ENCODE data around the gene MCAM.

The MCAM gene, protein sequence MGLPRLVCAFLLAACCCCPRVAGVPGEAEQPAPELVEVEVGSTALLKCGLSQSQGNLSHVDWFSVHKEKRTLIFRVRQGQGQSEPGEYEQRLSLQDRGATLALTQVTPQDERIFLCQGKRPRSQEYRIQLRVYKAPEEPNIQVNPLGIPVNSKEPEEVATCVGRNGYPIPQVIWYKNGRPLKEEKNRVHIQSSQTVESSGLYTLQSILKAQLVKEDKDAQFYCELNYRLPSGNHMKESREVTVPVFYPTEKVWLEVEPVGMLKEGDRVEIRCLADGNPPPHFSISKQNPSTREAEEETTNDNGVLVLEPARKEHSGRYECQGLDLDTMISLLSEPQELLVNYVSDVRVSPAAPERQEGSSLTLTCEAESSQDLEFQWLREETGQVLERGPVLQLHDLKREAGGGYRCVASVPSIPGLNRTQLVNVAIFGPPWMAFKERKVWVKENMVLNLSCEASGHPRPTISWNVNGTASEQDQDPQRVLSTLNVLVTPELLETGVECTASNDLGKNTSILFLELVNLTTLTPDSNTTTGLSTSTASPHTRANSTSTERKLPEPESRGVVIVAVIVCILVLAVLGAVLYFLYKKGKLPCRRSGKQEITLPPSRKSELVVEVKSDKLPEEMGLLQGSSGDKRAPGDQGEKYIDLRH

DNA sequence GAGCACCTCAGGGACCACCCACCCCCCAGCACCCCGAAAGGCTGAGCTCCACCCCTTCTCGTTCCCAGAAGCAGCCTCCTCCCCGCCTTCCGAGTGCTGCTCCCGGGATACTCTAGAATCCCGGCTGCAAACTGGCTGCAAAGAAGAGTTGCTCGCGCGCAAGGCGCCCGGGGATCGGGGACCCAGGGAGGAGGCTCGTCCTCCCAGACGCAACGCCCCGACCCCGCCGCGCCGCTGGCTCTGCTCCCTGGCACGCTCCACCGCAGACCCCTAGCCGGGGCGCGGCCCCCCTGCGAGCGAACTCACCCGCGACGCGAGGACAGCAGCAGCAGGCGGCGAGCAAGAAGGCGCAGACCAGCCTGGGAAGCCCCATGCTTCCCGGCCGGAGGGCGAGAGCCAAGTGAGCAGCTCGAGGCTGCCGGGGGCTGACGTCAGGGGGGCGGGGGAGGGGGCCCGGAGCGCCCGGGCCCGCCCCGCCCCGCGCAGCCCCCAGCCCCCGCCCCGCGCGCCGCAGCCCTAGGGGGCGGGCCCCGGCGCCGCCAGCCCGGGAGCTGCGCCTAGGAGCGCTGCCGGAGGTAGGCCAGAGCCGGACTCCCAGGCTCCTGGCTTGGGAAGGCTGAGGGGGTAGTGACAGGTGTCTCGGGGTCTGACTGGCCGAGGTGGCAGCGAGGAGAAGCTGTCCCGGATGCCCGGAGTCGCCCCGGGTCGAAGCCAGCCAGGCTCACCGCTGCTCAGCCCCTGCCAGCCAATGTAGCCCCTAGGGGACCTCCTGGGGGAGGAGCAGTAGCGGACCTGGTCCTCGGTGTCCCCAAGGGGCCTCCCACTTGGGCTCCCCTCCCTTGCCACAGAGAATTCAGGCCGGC is at the start of gene MCAM:
Gene MCAM, minus strand, starts transcription at position 402 of the 863 bp plus-strand sequence. Its CDS starts 29 bp downstream, at position 373.
- H3K27ac Mint-ChIP-seq, result no peak within 1 kb of the TSS
- H3K36me3 Mint-ChIP-seq (ENCODE audit: low read depth), result no peaks in the 10 kb centered on the region
- H3K4me3 Mint-ChIP-seq, result no peak within 1 kb of the TSS
- no peaks in the 10 kb centered on the region for H3K9me3 Mint-ChIP-seq
- H3K4me1 Mint-ChIP-seq (ENCODE audit: low read depth), result peaks cover 26% of the 10 kb centered on the region
- intact Hi-C loops (cut with micrococcal nuclease), result no loop called here
- peaks cover 82% of the 10 kb centered on the region for H3K27me3 Mint-ChIP-seq

DNA sequence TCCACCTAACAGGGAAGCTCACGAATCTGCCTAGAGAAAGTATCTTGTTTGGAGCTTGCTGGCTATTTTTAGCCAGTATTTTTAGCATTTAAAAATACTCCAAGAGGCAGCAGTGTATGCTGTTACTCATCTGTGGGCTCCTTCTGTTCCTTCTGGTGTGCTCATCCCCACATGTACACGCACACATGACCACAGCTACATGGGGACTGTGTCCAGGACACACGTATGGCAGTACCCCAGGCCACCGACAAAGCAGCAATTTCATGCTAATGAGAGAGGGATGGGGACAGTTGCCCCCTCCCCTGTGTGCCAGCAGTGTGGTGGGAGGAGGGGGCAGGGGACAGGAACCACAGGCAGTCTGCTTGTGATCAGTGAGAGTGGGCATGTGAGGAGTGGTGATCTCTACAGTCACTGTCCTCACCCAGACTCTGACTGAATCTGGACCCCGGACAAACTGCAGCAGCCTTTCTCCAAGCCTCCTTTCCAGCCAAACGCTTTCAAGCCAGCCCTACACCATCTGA is 48.2 kb upstream of the MCAM start:
- no peaks in the 10 kb centered on the region for H3K36me3 Mint-ChIP-seq (ENCODE audit: low read depth)
- no peak overlapping the region for H3K27ac Mint-ChIP-seq
- intact Hi-C loops (cut with micrococcal nuclease), result no loop called here
- H3K4me1 Mint-ChIP-seq (ENCODE audit: low read depth), result peaks cover 29% of the 10 kb centered on the region
- H3K9me3 Mint-ChIP-seq, result no peaks in the 10 kb centered on the region
- no peak overlapping the region for H3K4me3 Mint-ChIP-seq
- H3K27me3 Mint-ChIP-seq, result peaks cover 75% of the 10 kb centered on the region

DNA sequence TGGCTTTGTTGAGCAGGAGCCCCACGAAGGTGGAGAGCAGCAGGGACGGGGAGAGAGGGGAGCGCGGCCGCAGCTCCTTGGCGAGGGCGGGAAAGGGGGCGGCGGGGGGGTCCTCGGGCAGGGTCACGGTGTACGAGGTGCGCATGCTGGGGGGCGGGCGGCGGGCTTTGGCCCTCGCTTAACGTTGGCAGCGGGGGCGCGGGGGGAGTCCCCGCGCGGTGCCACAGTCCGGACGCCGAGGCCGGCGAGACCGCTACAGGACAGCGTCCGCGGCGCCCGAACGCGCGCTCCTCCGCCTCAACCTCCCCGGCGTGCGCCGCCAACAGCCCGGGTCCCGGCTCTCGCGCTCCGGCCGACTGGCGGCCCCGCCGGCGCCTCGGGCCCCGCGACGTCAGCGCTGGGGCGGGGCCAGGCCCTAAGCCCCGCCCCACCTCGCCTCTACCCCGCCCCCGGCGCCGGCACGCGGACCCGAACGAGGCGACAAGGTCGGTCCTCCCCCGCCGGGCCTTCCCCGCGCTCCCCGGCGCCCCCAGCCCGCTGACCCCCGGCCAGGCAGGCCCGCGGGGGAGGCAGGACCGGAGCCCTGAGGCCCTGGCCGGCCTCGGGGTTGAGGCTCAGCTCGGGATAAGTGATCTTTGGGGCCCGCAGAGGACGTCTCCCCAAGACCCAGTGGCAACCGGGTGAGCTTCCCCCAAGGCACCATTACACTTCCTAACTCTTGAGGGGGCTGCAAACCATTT is 47.1 kb upstream of the MCAM start:
- intact Hi-C loops (cut with micrococcal nuclease), result no loop called here
- no peaks in the 10 kb centered on the region for H3K9me3 Mint-ChIP-seq
- H3K27me3 Mint-ChIP-seq, result peaks cover 70% of the 10 kb centered on the region
- no peak overlapping the region for H3K27ac Mint-ChIP-seq
- no peaks in the 10 kb centered on the region for H3K36me3 Mint-ChIP-seq (ENCODE audit: low read depth)
- peak overlapping the region; percentile 50 for H3K4me3 Mint-ChIP-seq
- peaks cover 40% of the 10 kb centered on the region for H3K4me1 Mint-ChIP-seq (ENCODE audit: low read depth)

DNA sequence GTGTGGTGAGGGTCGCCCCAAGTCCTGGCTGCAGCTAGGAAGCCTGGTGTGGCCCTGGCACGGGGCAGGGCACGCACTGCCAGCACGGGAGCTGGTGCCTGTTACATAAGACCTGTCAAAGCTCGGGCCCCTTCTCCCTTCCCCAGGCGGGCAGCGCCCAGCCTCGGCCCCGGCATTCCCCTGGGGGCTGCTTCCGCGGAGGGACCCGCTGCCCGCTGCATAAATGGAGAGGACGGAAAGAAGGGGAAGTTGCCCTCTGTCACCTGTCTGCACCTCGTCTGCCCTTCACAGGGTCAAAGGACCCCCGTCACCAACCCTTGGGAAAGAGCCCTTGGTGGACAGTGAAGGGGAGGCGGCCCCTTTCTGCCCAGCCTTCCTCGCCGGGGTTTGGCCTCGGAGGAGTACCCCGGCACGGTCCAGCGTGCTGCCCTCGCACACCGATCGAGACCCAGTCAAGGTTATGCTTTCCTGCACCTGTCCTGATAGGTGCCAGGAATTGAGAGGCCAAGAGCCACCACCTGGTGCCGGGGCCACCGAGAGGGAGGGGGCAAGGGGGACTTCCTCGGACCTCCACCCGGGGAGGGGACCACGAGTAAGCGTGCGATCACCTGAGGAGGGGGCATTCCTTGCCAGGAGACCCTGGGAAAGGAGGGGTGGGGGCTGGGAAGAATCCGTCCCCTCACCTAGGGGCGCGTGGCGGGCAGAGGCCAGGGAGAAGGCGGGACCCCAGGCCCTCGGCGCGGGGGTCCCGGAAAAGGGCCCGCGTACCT is 46.3 kb upstream of the MCAM start:
- peaks cover 67% of the 10 kb centered on the region for H3K27me3 Mint-ChIP-seq
- no peaks in the 10 kb centered on the region for H3K36me3 Mint-ChIP-seq (ENCODE audit: low read depth)
- H3K4me1 Mint-ChIP-seq (ENCODE audit: low read depth), result peaks cover 40% of the 10 kb centered on the region
- intact Hi-C loops (cut with micrococcal nuclease), result no loop called here
- H3K27ac Mint-ChIP-seq, result no peak overlapping the region
- no peaks in the 10 kb centered on the region for H3K9me3 Mint-ChIP-seq
- peak overlapping the region; percentile 50 for H3K4me3 Mint-ChIP-seq

DNA sequence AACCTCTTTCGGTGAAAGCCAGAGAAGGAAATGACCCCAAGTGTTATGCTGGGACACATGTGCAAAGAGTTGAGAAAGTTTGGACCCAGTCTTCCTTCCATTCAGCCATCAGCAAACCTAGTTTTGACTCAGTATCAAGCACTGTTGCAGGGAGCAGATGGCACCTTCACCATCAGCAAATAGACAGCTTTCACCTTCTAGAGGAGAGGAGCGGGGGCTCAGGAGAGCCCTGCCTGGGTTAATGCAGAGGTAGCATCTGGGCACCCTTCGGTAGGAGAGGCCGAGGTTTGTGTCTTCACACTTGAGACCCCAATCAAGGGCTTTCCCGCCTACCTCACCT is 45.8 kb upstream of the MCAM start:
- Mint-ChIP-seq H3K27me3 (peaks cover 68% of the 10 kb centered on the region), H3K4me1 (ENCODE audit: low read depth) (peaks cover 37% of the 10 kb centered on the region), H3K9me3 (no peaks in the 10 kb centered on the region), H3K4me3 (no peak overlapping the region), H3K36me3 (ENCODE audit: low read depth) (no peaks in the 10 kb centered on the region), H3K27ac (no peak overlapping the region)
- intact Hi-C loops (cut with micrococcal nuclease), result no loop called here

DNA sequence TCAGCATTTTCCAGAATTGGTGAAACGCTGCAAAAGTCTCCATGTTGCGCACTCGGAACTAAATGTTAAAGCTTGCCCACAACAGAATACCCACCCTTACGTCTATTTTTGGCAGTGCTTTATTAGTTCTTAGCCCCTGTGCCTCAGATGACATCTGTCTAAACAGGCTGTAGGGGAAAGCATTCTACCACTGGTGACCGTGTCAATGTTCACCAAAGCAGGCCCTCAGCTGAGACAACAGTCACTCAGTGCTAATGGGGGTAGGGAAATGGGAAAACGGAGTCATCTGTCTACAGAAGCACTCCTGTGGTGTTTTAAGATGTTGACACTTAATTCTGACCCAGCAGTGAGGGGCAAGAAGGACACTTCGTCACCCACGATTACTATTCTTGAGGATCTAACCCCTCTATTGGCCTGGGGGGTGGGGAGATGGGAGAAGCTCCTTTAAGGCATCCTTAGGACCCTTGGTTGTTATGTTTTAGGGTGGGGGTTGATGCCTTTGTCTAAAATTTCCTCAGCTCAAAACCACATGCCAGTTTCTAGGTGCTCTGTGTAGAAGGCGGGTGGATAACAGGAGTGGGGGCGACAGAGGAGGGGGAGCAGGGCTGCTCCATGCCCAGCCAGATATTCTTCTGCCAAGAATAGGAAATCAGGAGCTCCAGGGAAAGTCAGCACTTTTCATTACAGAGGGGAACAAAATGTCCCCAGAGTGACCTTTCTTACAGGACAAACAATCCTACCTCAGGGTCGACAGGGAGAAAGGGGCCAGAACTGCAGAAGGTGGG is 45.2 kb upstream of the MCAM start:
- Mint-ChIP-seq H3K36me3 (ENCODE audit: low read depth) (no peaks in the 10 kb centered on the region), H3K4me1 (ENCODE audit: low read depth) (peaks cover 38% of the 10 kb centered on the region), H3K27ac (no peak overlapping the region), H3K27me3 (peaks cover 69% of the 10 kb centered on the region), H3K9me3 (no peaks in the 10 kb centered on the region), H3K4me3 (no peak overlapping the region)
- intact Hi-C loops (cut with micrococcal nuclease), result no loop called here

DNA sequence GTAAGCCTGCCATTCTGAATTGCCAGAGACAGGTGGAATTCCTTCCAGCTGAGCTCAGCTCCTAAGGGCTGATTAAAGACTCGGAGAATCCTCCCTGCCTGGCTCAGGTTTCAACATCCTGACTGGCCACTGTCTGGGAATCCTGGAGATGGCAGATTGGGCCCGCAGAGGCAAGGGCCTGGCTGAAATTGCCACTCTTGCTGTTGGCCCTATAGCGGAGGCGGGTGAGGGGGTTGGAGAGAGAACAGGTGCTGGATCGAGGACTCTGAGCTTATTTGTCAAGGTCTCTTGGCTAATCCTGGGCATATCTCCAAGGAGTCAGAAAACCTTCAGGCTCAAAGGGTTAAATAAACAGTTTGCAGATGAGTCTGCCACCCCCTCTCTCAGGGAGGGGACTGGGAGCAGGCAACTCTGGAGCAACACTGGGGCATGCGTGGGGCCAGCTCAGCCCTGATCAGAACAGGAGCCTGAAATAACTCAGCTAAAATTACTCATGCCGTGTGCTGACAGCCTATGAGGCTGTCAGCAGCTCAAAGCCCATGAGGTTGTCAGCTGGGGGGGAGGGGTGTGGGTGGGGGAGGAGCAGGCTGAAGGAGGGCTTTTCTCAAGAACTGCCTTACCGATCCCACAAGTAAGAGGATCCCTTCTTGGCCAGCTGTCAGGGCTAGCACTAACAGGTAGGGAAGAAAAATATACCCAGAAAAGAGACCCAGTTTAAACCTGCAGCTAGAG is 44.3 kb upstream of the MCAM start:
- Mint-ChIP-seq H3K27ac (no peak overlapping the region), H3K9me3 (no peaks in the 10 kb centered on the region), H3K36me3 (ENCODE audit: low read depth) (no peaks in the 10 kb centered on the region), H3K4me1 (ENCODE audit: low read depth) (peaks cover 46% of the 10 kb centered on the region), H3K4me3 (no peak overlapping the region), H3K27me3 (peaks cover 68% of the 10 kb centered on the region)
- intact Hi-C loops (cut with micrococcal nuclease), result no loop called here

DNA sequence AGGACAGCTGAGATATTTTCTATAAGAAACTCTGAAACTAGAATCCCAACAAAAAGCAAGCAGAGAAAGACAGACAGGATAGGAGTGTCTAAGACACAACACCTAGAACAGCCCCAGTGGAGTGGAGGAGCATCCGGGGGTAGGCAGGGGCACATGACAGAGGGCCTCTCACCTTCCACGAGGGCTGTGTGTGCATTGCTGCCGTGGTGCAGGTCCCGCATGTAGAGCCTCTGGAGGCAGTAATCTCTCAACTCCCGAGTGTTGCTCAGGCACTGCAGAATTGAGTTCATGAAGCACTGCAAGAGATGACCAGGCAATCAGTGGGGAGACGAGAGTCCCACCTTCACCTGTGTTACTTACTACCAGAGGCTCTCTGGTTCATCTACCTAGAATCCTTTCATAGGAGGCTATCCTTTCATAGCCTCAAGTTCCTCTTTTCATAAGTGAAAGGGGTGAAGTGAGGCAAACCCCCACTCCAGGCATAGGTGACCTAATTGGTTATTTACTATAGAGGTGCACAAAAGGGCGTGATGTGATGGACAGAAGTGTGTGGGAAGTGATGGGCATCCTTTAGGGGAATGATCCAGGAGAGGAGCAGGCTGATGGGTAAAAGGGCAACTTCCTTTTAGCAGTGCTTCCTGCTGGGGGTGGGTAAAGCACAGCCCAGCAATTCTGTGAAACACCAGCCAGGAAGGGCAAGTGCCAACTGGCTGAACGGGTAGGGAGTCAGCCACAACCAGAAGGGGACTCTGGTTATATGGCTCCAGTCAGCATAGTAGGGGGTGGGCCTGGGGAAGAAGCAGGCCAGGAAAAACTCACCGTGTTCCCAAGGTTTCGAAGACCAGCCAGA is 42.7 kb upstream of the MCAM start:
- Mint-ChIP-seq H3K27ac (peak overlapping the region; percentile 16), H3K27me3 (peaks cover 65% of the 10 kb centered on the region), H3K9me3 (no peaks in the 10 kb centered on the region), H3K4me3 (no peak overlapping the region), H3K4me1 (ENCODE audit: low read depth) (peaks cover 46% of the 10 kb centered on the region), H3K36me3 (ENCODE audit: low read depth) (no peaks in the 10 kb centered on the region)
- intact Hi-C loops (cut with micrococcal nuclease), result no loop called here

DNA sequence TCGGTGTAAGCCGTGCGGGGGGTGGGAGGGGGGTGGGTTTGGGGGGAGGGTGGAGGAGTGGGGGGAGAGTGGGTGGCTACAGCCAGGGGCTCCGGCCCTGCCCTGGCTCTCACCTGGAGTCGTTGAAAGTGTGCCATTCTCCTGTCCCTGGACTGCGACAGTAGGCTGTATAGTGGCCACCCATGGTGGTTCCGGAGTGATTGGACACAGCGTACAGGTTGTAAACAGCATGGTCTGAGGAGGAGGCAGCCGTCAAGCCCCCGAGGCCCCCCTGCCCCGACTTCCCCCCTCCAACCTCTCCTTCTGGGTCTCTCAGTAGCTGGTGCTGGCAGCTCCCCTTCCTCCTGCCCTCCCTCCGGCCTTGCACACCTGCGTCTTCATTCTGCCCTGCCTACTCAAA is 40.1 kb upstream of the MCAM start:
- Mint-ChIP-seq H3K9me3 (no peaks in the 10 kb centered on the region), H3K27ac (no peak overlapping the region), H3K36me3 (ENCODE audit: low read depth) (no peaks in the 10 kb centered on the region), H3K4me3 (no peak overlapping the region), H3K4me1 (ENCODE audit: low read depth) (peaks cover 28% of the 10 kb centered on the region), H3K27me3 (peaks cover 62% of the 10 kb centered on the region)
- intact Hi-C loops (cut with micrococcal nuclease), result loop anchor here (2.0 kb wide), 1 partner anchor 118 kb away; no protein-coding TSS in a partner anchor

DNA sequence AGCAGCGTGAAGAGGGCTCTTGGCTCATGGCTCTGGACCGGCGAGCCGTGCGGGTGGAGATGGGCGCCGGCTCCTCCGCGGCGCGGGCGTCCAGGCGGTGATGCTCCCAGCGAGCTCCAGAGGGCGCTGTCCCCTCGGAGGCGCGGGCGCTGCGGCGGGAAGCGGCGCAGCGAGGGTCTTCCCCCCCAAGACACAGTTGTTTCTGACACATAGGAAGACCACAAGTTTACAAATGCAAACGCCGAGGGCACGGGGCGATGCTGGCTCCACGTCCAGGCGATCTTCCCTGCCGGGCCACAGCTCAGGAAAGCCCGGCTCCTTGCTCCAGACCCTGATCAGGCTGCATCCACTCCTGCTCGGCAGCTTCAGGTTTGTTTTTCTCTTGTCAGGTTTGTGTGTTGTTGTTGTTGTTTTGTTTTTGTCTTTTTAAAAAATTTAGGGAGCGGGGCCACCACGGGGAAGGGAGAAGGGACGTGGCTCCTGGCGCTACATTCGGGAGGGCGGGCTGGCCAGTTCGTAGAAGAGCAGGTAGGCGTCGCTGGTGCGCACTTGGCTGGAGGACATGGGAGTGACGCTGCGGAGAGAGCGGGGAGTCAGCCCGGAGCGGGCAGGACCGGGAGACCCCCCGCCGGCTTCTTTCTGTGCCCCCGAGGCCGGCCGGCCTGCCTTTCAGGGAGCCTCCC is 39.6 kb upstream of the MCAM start:
- peaks cover 28% of the 10 kb centered on the region for H3K4me1 Mint-ChIP-seq (ENCODE audit: low read depth)
- H3K36me3 Mint-ChIP-seq (ENCODE audit: low read depth), result no peaks in the 10 kb centered on the region
- H3K4me3 Mint-ChIP-seq, result peak overlapping the region; percentile 80
- H3K27me3 Mint-ChIP-seq, result peaks cover 62% of the 10 kb centered on the region
- intact Hi-C loops (cut with micrococcal nuclease), result loop anchor here (1.0 to 2.0 kb wide), 3 partner anchors 18 to 118 kb away; partner anchors contain the start of gene USP2
- no peaks in the 10 kb centered on the region for H3K9me3 Mint-ChIP-seq
- peak overlapping the region; percentile 50 for H3K27ac Mint-ChIP-seq

All from dendritic cell treated with granulocyte-macrophage colony-stimulating factor and Interleukin-4, amounts not matched to agents 40 ng/mL and 50 ng/mL, for 4 days (primary cell).